Measurements from ENCODE around the gene VPS50.

- TF ChIP-seq CEBPB (IDR thresholded peaks at IDR 0.05) (no peak), REST (IDR thresholded peaks at IDR 0.05; ENCODE audit: low read depth) (no peak), TAF1 (IDR thresholded peaks at IDR 0.05; ENCODE audit: low read depth) (no peak), EP300 (IDR thresholded peaks at IDR 0.05; ENCODE audit: borderline replicate concordance) (no peak)
Observed at GRCh38 chr7:93298671-93299070, 66.5 kb downstream of the VPS50 start.
